Measurements from ENCODE around the gene GJB3.

DNA sequence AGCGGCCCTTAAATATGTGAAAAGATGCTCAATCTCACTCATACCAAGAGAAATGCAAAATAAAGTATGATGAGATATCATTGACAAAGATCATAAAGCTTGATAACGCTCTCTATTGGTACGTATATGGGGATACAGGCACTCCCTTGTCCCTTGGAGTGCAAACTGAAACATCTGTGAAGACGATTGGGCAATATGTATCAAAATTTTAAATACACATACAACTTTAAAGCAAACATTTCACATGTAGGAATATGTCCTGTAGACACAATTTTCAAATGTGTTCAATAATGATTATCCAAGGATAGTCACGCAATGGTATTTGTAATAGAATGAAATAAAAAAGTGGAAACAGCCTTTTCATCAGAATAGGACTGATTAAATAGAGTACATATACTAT is 2.0 kb upstream of the GJB3 start:
- no peak for TF ChIP-seq EZH2 (IDR thresholded peaks at IDR 0.05; ENCODE audit: borderline replicate concordance, low read depth, low read length, severe bottlenecking)
- TF ChIP-seq, protein P1, sequence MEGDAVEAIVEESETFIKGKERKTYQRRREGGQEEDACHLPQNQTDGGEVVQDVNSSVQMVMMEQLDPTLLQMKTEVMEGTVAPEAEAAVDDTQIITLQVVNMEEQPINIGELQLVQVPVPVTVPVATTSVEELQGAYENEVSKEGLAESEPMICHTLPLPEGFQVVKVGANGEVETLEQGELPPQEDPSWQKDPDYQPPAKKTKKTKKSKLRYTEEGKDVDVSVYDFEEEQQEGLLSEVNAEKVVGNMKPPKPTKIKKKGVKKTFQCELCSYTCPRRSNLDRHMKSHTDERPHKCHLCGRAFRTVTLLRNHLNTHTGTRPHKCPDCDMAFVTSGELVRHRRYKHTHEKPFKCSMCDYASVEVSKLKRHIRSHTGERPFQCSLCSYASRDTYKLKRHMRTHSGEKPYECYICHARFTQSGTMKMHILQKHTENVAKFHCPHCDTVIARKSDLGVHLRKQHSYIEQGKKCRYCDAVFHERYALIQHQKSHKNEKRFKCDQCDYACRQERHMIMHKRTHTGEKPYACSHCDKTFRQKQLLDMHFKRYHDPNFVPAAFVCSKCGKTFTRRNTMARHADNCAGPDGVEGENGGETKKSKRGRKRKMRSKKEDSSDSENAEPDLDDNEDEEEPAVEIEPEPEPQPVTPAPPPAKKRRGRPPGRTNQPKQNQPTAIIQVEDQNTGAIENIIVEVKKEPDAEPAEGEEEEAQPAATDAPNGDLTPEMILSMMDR (IDR thresholded peaks at IDR 0.05; ENCODE audit: borderline replicate concordance, extremely low read depth, low read length, poor library complexity, severe bottlenecking): no peak

All from DND-41 (cell line).